Activated CD8-positive, alpha-beta T cell treated with anti-CD3 and anti-CD28 coated beads, Interleukin-2, amount 10 ng/mL, durations not matched to agents 7 days and 5 days (primary cell): ENCODE measurements around the gene P3H4. TPM values are rescaled to one million over a fixed set of nuclear protein-coding genes. Genes with fewer than 3 reads are reported as not detected.

Experiments used
- ATAC-seq: fragments of 150-1000 bp; cut with Tn5 transposase; one replicate; pipeline ENCODE4 v1.10.0; 2021; ENCODE audit warnings: moderate library complexity
- CTCF ChIA-PET: fragments of 350-600 bp; sonication (Branson Sonifier 250); formaldehyde crosslinking; loops from one replicate; lab custom pipeline; 2021; ENCODE audit warnings: antibody characterized with exemption; lab: Charles Lee
- POLR2A ChIA-PET: fragments of 350-600 bp; sonication (Branson Sonifier 250); formaldehyde crosslinking; loops from one replicate; lab custom pipeline; 2021; ENCODE audit warnings: antibody characterized with exemption; lab: Charles Lee
- DNase-seq: peaks from one replicate; pipeline ENCODE4 v3.0.0-alpha.2; 2020
- H3K27ac Mint-ChIP-seq: one replicate; pipeline ENCODE4 v1.8.0; 2021; ENCODE audit warnings: mild to moderate bottlenecking, mixed read lengths
- H3K27me3 Mint-ChIP-seq: one replicate; pipeline ENCODE4 v1.8.0; 2021; ENCODE audit warnings: low read depth, mixed read lengths
- H3K36me3 Mint-ChIP-seq: one replicate; pipeline ENCODE4 v1.8.0; 2021; ENCODE audit warnings: low read depth, mixed read lengths
- H3K4me1 Mint-ChIP-seq: one replicate; pipeline ENCODE4 v1.8.0; 2021; ENCODE audit warnings: low read depth, mixed read lengths
- H3K4me3 Mint-ChIP-seq: one replicate; pipeline ENCODE4 v1.8.0; 2021; ENCODE audit warnings: mild to moderate bottlenecking, mixed read lengths
- H3K9me3 Mint-ChIP-seq: one replicate; pipeline ENCODE4 v1.8.0; 2022; ENCODE audit warnings: mixed read lengths; ENCODE audit not compliant: insufficient read depth
- total RNA-seq, 2 experiments: library from RNA; stranded (reverse); gene quantifications; one replicate each; pipeline ENCODE4 v1.2.3, GENCODE V29; 2021

P3H4 gene
- total RNA-seq, 2 experiments from 2014 or later: 2.7 to 3.5 TPM

- Mint-ChIP-seq H3K4me3 (no peak overlapping the region), H3K27me3 (no peaks in the 10 kb centered on the region), H3K27ac (no peak overlapping the region), H3K36me3 (no peaks in the 10 kb centered on the region), H3K9me3 (no peaks in the 10 kb centered on the region), H3K4me1 (peaks cover 5% of the 10 kb centered on the region)
- POLR2A ChIA-PET: no interaction called here
- ATAC-seq (no peak), DNase-seq (no peak)
- CTCF ChIA-PET: no interaction called here
These were observed 36.1 kb downstream of the P3H4 start for GRCh38 chr17:41775394-41776226.

- Mint-ChIP-seq H3K4me3 (no peak overlapping the region), H3K4me1 (peaks cover 5% of the 10 kb centered on the region), H3K36me3 (no peaks in the 10 kb centered on the region), H3K27me3 (no peaks in the 10 kb centered on the region), H3K9me3 (no peaks in the 10 kb centered on the region), H3K27ac (no peak overlapping the region)
- ChIA-PET POLR2A (interaction anchor here (0.6 kb wide), 1 partner anchor 1245 kb away, joined by 3 read pairs; no protein-coding TSS in a partner anchor), CTCF (interaction anchor here (1.3 kb wide), 1 partner anchor 28 kb away, joined by 3 read pairs; no protein-coding TSS in a partner anchor)
- no peak for ATAC-seq
- DNase-seq: no peak
These were observed 38.0 kb downstream of the P3H4 start for GRCh38 chr17:41773731-41774193.

GRCh38 chr17:41773190-41773588 lies 38.6 kb downstream of the P3H4 start:
- no peak overlapping the region for H3K27ac Mint-ChIP-seq
- no peak for ATAC-seq
- H3K4me3 Mint-ChIP-seq: no peak overlapping the region
- no peaks in the 10 kb centered on the region for H3K36me3 Mint-ChIP-seq
- DNase-seq: no peak
- no peaks in the 10 kb centered on the region for H3K9me3 Mint-ChIP-seq
- peaks cover 5% of the 10 kb centered on the region for H3K4me1 Mint-ChIP-seq
- ChIA-PET POLR2A (no interaction called here), CTCF (interaction anchor here (1.3 kb wide), 1 partner anchor 28 kb away, joined by 3 read pairs; no protein-coding TSS in a partner anchor)
- H3K27me3 Mint-ChIP-seq: no peaks in the 10 kb centered on the region

GRCh38 chr17:41772586-41773189 lies 39.1 kb downstream of the P3H4 start:
- H3K4me1 Mint-ChIP-seq: peaks cover 5% of the 10 kb centered on the region
- H3K36me3 Mint-ChIP-seq: no peaks in the 10 kb centered on the region
- H3K27ac Mint-ChIP-seq: no peak overlapping the region
- ChIA-PET POLR2A (no interaction called here), CTCF (interaction anchor here (1.3 kb wide), 1 partner anchor 29 kb away, joined by 3 read pairs; no protein-coding TSS in a partner anchor)
- H3K9me3 Mint-ChIP-seq: no peaks in the 10 kb centered on the region
- DNase-seq (no peak), ATAC-seq (no peak)
- H3K4me3 Mint-ChIP-seq: no peak overlapping the region
- H3K27me3 Mint-ChIP-seq: no peaks in the 10 kb centered on the region

GRCh38 chr17:41772218-41772585 lies 39.5 kb downstream of the P3H4 start:
- no peak for DNase-seq
- Mint-ChIP-seq H3K27ac (no peak overlapping the region), H3K36me3 (no peaks in the 10 kb centered on the region), H3K4me3 (no peak overlapping the region), H3K9me3 (no peaks in the 10 kb centered on the region), H3K4me1 (peaks cover 5% of the 10 kb centered on the region), H3K27me3 (no peaks in the 10 kb centered on the region)
- CTCF ChIA-PET: interaction anchor here (1.3 kb wide), 1 partner anchor 29 kb away, joined by 3 read pairs; no protein-coding TSS in a partner anchor
- POLR2A ChIA-PET: no interaction called here
- no peak for ATAC-seq

GRCh38 chr17:41771389-41772206 lies 40.2 kb downstream of the P3H4 start:
- peaks cover 5% of the 10 kb centered on the region for H3K4me1 Mint-ChIP-seq

DNA sequence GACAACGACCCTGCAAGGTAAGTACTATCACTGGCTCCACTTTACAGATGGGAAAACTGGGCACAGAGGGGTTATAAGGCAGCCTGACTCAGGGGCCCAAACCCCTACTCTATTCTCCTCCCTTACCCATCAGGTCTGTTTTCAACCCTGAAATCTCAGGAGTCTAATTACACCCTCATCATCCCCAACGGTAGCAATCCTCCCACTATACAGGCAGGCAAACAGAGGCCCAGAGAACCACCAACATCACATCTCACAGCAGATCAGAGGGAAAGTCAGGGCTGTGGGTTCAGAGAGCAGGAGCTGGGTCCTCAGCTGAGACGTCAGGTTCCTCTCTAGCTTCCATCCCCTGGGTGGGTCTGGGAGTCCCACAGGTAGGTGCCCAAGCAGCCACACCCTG lies 41.8 kb downstream of the P3H4 start:
- DNase-seq: no peak
- ATAC-seq: no peak
- no peaks in the 10 kb centered on the region for H3K36me3 Mint-ChIP-seq
- H3K4me1 Mint-ChIP-seq: peaks cover 5% of the 10 kb centered on the region
- no peaks in the 10 kb centered on the region for H3K9me3 Mint-ChIP-seq
- H3K27me3 Mint-ChIP-seq: no peaks in the 10 kb centered on the region
- no peak overlapping the region for H3K4me3 Mint-ChIP-seq
- CTCF ChIA-PET: no interaction called here
- H3K27ac Mint-ChIP-seq: no peak overlapping the region
- POLR2A ChIA-PET: no interaction called here

More at GRCh38 chr17:41771389-41772206, 40.2 kb downstream of the P3H4 start:
- Mint-ChIP-seq H3K4me3 (peak overlapping the region; percentile 40), H3K27me3 (no peaks in the 10 kb centered on the region), H3K9me3 (no peaks in the 10 kb centered on the region), H3K36me3 (no peaks in the 10 kb centered on the region), H3K27ac (peak overlapping the region; percentile 69)
- ChIA-PET POLR2A (no interaction called here), CTCF (no interaction called here)
- no peak for ATAC-seq
- DNase-seq: no peak

DNA sequence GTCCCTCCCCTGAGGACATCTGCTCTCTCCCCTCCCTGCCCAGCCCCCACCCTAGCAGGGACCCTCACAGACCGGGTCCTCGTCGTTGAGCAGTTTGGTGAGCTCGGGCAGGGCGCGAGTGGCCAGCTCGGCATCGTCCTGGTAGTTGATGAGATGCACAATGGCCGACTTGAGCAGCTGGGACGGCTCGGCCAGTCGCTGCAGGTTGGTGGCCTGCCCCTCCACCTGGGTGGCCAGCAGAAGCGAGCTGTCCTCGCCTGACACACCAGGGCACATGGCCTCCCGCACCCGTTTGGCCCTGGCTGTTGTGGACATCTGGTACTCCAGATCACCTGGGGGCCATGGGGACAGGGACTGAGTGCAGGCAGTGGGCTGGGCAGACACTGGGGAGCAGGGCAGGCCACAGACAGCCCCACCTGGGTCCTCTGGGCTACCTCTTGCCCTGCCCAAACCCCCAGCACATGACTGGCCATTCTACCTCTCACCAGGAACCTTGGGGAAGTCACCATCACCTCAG lies 42.3 kb downstream of the P3H4 start:
- no peaks in the 10 kb centered on the region for H3K9me3 Mint-ChIP-seq
- CTCF ChIA-PET: no interaction called here
- H3K27me3 Mint-ChIP-seq: no peaks in the 10 kb centered on the region
- no peaks in the 10 kb centered on the region for H3K36me3 Mint-ChIP-seq
- ATAC-seq: no peak
- POLR2A ChIA-PET: no interaction called here
- peaks cover 5% of the 10 kb centered on the region for H3K4me1 Mint-ChIP-seq
- no peak overlapping the region for H3K4me3 Mint-ChIP-seq
- DNase-seq: no peak
- no peak overlapping the region for H3K27ac Mint-ChIP-seq

DNA sequence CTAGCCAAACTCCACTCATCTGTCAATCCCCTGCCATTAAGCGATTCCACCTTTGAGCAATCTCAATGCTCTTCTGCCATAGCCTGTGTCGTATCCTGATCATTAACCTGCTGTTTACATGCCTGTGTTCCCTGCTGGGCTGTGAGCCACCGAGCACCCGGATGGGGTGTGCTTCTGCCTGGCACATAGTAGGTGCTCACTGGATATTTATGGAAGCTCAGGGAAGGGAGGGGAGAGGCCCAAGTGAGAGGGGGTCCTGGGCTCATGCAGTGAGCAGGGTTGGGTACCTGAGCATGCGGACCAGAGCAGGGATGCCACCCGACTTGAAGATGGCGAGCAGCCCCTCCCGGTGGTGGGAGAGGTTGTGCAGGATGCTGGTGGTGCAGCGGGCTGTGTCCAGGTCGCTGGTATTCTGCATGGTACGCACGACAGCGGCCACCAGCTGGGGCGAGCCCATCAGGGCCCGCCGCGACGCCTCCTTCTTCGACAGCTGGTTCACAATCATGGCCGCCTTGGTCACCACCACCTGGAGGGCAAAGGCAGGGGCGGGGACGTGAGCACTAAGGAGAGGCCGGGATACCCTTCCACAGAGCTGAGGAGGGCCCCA lies 43.0 kb downstream of the P3H4 start:
- POLR2A ChIA-PET: no interaction called here
- DNase-seq (no peak), ATAC-seq (no peak)
- Mint-ChIP-seq H3K9me3 (no peaks in the 10 kb centered on the region), H3K27ac (no peak overlapping the region), H3K4me3 (no peak overlapping the region), H3K36me3 (no peaks in the 10 kb centered on the region), H3K27me3 (no peaks in the 10 kb centered on the region), H3K4me1 (peaks cover 5% of the 10 kb centered on the region)
- CTCF ChIA-PET: no interaction called here

- peaks cover 5% of the 10 kb centered on the region for H3K4me1 Mint-ChIP-seq
- no peaks in the 10 kb centered on the region for H3K36me3 Mint-ChIP-seq
- ChIA-PET CTCF (no interaction called here), POLR2A (no interaction called here)
- no peaks in the 10 kb centered on the region for H3K27me3 Mint-ChIP-seq
- no peak overlapping the region for H3K4me3 Mint-ChIP-seq
- DNase-seq (no peak), ATAC-seq (no peak)
- H3K27ac Mint-ChIP-seq: no peak overlapping the region
- H3K9me3 Mint-ChIP-seq: no peaks in the 10 kb centered on the region
These were observed 44.3 kb downstream of the P3H4 start for GRCh38 chr17:41767324-41768042.

GRCh38 chr17:41766135-41766534 lies 45.6 kb downstream of the P3H4 start:
- no peak overlapping the region for H3K4me3 Mint-ChIP-seq
- H3K27me3 Mint-ChIP-seq: no peaks in the 10 kb centered on the region
- no peaks in the 10 kb centered on the region for H3K9me3 Mint-ChIP-seq
- ChIA-PET POLR2A (no interaction called here), CTCF (interaction anchor here (0.6 to 1.7 kb wide), 2 partner anchors 20 to 234 kb away, joined by 3 to 9 read pairs; partner anchors contain the start of gene JUP)
- ATAC-seq: no peak
- H3K36me3 Mint-ChIP-seq: no peaks in the 10 kb centered on the region
- DNase-seq: no peak
- no peaks in the 10 kb centered on the region for H3K4me1 Mint-ChIP-seq
- H3K27ac Mint-ChIP-seq: no peak overlapping the region
